T1000 (cell line): ENCODE data around the gene PABPC1L.
"Not testable (repeated sequence)": the region's sequence is repeated elsewhere in the genome, so short reads cannot be mapped to it uniquely, and the experiment has no call there.

Source experiments
- DNase-seq: peaks from one replicate; lab custom pipeline; 2025; ENCODE audit warnings: mixed read lengths; lab: John Stamatoyannopoulos, UW

Gene PABPC1L

GRCh38 chr20:44909872-44910689 lies at the start of gene PABPC1L:
PABPC1L (plus strand) TSS chr20:44910060; CDS start chr20:44910144, 84 bp downstream.
- peak; percentile 51 for DNase-seq

GRCh38 chr20:44861531-44862006 lies 48.3 kb upstream of the PABPC1L start:
- DNase-seq, result peak; percentile 21

GRCh38 chr20:44862286-44862685 lies 47.6 kb upstream of the PABPC1L start:
- no peak for DNase-seq

GRCh38 chr20:44863365-44864084 lies 46.3 kb upstream of the PABPC1L start:
- DNase-seq, result not testable (repeated sequence)

GRCh38 chr20:44864493-44864892 lies 45.4 kb upstream of the PABPC1L start:
- DNase-seq, result not testable (repeated sequence)

GRCh38 chr20:44866703-44867335 lies 43.0 kb upstream of the PABPC1L start:
- DNase-seq, result no peak

- DNase-seq, result no peak
Measured at GRCh38 chr20:44869471-44869870, 40.4 kb upstream of the PABPC1L start.

GRCh38 chr20:44882360-44882759 lies 27.5 kb upstream of the PABPC1L start:
- not testable (repeated sequence) for DNase-seq

GRCh38 chr20:44883214-44883902 lies 26.5 kb upstream of the PABPC1L start:
- no peak for DNase-seq

GRCh38 chr20:44884907-44885391 lies 24.9 kb upstream of the PABPC1L start:
- DNase-seq, result no peak

GRCh38 chr20:44885392-44886265 lies 24.2 kb upstream of the PABPC1L start, which contains the start of gene YWHAB:
YWHAB (plus strand) TSS chr20:44885705; CDS start chr20:44901534, 15,829 bp downstream.
- DNase-seq, result peak; percentile 99

GRCh38 chr20:44886266-44886651 lies 23.6 kb upstream of the PABPC1L start:
- no peak for DNase-seq

- DNase-seq, result no peak
Measured at GRCh38 chr20:44886828-44887227, 23.0 kb upstream of the PABPC1L start.

- DNase-seq, result no peak
Measured at GRCh38 chr20:44887466-44887865, 22.4 kb upstream of the PABPC1L start.

- no peak for DNase-seq
Measured at GRCh38 chr20:44888226-44889103, 21.4 kb upstream of the PABPC1L start.

GRCh38 chr20:44891826-44892225 lies 18.0 kb upstream of the PABPC1L start:
- no peak for DNase-seq

- no peak for DNase-seq
Measured at GRCh38 chr20:44894959-44895358, 14.9 kb upstream of the PABPC1L start.

GRCh38 chr20:44896583-44896982 lies 13.3 kb upstream of the PABPC1L start:
- no peak for DNase-seq

- no peak for DNase-seq
Measured at GRCh38 chr20:44897133-44897532, 12.7 kb upstream of the PABPC1L start.
